Hepatocyte (in vitro differentiated cells): ENCODE measurements around the gene MBNL1.

Source experiments
- CTCF ChIP-seq: fragments of 200-600 bp; sonication (generic); IDR thresholded peaks from 2 replicates; pipeline ENCODE4 v1.5.1; 2016; ENCODE audit warnings: antibody characterized with exemption, mild to moderate bottlenecking; ENCODE audit not compliant: poor library complexity
- EZH2 ChIP-seq: fragments of 200-600 bp; sonication (generic); IDR thresholded peaks from 2 replicates; pipeline ENCODE4 v1.6.1; 2016; ENCODE audit warnings: antibody characterized with exemption, mild to moderate bottlenecking, borderline replicate concordance
- EZH2phosphoT487 ChIP-seq: fragments of 200-600 bp; sonication (generic); IDR thresholded peaks from one replicate; pipeline ENCODE4 v1.6.1; 2018; ENCODE audit warnings: antibody characterized with exemption, mild to moderate bottlenecking, low read depth, moderate library complexity; ENCODE audit not compliant: unreplicated experiment, severe bottlenecking

GRCh38 chr3:152513301-152513960 is 244.7 kb downstream of the MBNL1 start:
- no peak for TF ChIP-seq CTCF
- no peak for TF ChIP-seq EZH2
- no peak for TF ChIP-seq EZH2phosphoT487
